Suprapubic skin (tissue), 3 donors: ENCODE data around the gene STKLD1.

Source experiments
- CTCF ChIP-seq, 2 donors: fragments of 200-600 bp in 1 of 2; fragments of 450-650 bp in 1 of 2; sonication (generic) in 1 of 2; IDR thresholded peaks; one replicate each; pipeline ENCODE4 v1.5.1; 2016 to 2019; ENCODE audit warnings: antibody characterized with exemption in 2 of 2, mild to moderate bottlenecking in 1 of 2, moderate library complexity in 1 of 2
- POLR2A ChIP-seq, 2 donors: fragments of 450-650 bp; IDR thresholded peaks; one replicate each; pipeline ENCODE4 v1.6.1; 2017; ENCODE audit warnings: antibody characterized with exemption in 2 of 2, mild to moderate bottlenecking in 2 of 2, moderate library complexity in 2 of 2

DNA sequence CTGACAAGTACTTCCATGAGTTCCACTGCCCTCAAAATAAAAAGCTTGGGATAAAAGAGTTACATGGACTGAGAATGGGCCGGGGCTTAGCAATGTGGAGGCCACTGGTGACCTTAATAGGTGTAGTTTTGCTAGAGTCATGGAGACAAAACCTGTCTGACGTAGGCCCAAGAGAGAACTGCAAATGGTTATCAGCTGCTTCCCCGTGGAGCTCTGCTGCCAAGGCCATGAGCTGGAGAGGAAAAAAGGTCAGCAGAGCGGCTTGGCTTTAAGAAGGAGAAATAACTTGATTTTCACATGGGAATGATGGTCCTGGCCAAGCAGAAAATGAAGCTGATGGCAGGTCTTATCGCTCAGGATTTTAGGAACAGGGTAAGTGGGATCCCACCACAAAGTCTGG, 36.5 kb upstream of the STKLD1 start:
- TF ChIP-seq POLR2A (IDR thresholded peaks at IDR 0.05) (no peak), CTCF (IDR thresholded peaks at IDR 0.05) (no peak)
